Neutrophil (primary cell): ENCODE measurements around the gene CEP97.

Experiments
- H3K27ac ChIP-seq: fragments of 200-600 bp; sonication (generic); 2 replicates; pipeline ENCODE4 v1.5.1; 2016; ENCODE audit warnings: mild to moderate bottlenecking, moderate library complexity
- H3K27me3 ChIP-seq: fragments of 200-600 bp; sonication (generic); 2 replicates; pipeline ENCODE4 v1.6.0; 2016; ENCODE audit warnings: mild to moderate bottlenecking
- H3K36me3 ChIP-seq: fragments of 200-600 bp; sonication (generic); 2 replicates; pipeline ENCODE4 v1.5.1; 2017
- H3K4me1 ChIP-seq, 2 experiments: fragments of 200-600 bp in 1 of 2; sonication (generic) in 1 of 2; 1 replicate in 1 of 2; 2 replicates in 1 of 2; pipeline versions ENCODE4 v1.5.1 to v1.6.1; 2013 to 2016; ENCODE audit warnings: low read depth in 1 of 2, low read length in 1 of 2, mild to moderate bottlenecking in 1 of 2, moderate library complexity in 1 of 2; ENCODE audit not compliant: control insufficient read depth in 1 of 2, insufficient read depth in 1 of 2
- H3K4me3 ChIP-seq, 2 experiments: fragments of 200-600 bp in 1 of 2; sonication (generic) in 1 of 2; 1 replicate in 1 of 2; 2 replicates in 1 of 2; pipeline ENCODE4 v1.5.1; 2013 to 2016; ENCODE audit warnings: low read depth in 1 of 2, low read length in 1 of 2, mild to moderate bottlenecking in 1 of 2, moderate library complexity in 1 of 2
- H3K9me3 ChIP-seq: fragments of 200-600 bp; sonication (generic); 2 replicates; pipeline ENCODE4 v1.5.1; 2016
- TF ChIP-seq, protein P1 (sequence below): fragments of 200-600 bp; sonication (generic); IDR thresholded peaks from 2 replicates; pipeline ENCODE4 v1.5.1; 2016; ENCODE audit warnings: antibody characterized with exemption

The CEP97 gene

DNA sequence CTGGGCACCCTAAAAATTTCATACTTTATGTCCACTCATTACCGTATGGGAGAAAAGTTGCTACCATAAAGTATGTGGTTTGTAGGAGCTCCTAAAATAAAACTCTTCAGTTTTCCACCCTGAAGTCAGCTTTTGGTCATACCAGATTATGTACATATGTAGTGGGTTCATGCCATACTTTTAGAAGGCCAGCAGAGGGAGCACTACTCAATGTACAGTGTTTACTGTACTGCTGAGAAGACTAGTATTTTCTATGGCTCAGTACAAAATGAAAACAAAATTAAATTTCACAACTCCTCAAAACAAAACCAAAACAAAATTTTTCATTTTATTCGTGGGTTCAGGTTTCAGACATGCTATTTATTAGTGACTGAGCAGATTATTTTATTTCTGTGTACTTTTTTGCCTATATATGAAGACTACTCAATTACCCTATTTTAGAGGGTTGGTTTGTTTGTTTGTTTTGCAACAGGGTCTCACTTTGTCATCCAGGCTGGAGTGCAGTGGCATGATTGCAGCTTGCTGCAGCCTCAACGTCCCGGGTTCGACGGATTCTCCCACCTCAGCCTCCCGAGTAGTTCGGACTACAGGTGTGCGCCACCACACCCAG lies 78.9 kb downstream of the CEP97 start:
- H3K9me3 ChIP-seq, result no peaks in the 10 kb centered on the region
- H3K27ac ChIP-seq, result peak overlapping the region; percentile 1
- H3K4me1 ChIP-seq, result peaks cover 0 to 9% of the 10 kb centered on the region in 2 experiments
- H3K4me3 ChIP-seq, result no peak overlapping the region
- no peaks in the 10 kb centered on the region for H3K27me3 ChIP-seq
- peaks cover 43% of the 10 kb centered on the region for H3K36me3 ChIP-seq
- TF ChIP-seq, protein P1, sequence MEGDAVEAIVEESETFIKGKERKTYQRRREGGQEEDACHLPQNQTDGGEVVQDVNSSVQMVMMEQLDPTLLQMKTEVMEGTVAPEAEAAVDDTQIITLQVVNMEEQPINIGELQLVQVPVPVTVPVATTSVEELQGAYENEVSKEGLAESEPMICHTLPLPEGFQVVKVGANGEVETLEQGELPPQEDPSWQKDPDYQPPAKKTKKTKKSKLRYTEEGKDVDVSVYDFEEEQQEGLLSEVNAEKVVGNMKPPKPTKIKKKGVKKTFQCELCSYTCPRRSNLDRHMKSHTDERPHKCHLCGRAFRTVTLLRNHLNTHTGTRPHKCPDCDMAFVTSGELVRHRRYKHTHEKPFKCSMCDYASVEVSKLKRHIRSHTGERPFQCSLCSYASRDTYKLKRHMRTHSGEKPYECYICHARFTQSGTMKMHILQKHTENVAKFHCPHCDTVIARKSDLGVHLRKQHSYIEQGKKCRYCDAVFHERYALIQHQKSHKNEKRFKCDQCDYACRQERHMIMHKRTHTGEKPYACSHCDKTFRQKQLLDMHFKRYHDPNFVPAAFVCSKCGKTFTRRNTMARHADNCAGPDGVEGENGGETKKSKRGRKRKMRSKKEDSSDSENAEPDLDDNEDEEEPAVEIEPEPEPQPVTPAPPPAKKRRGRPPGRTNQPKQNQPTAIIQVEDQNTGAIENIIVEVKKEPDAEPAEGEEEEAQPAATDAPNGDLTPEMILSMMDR, result peak; percentile 90

DNA sequence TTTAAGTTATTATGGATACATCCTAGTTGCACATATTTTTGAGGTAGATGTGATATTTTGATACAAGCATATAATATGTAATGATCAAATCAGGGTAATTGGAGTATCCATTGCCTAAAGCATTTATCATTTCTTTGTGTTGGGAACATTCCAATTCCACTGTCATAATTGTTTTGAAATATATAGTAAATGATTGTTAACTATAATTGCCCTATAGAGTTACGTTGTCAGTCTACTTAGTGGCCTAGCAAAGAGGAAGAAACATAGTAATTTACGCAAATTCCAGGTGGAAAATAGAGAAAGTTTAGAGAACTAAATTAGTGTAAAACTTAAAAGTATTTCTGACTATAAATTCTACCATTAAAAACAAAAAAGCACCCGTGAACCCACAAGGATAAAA lies 79.5 kb downstream of the CEP97 start:
- Histone ChIP-seq H3K4me3 (no peak overlapping the region), H3K27ac (no peak overlapping the region), H3K4me1 (peaks cover under 1 to 9% of the 10 kb centered on the region in 2 experiments)

DNA sequence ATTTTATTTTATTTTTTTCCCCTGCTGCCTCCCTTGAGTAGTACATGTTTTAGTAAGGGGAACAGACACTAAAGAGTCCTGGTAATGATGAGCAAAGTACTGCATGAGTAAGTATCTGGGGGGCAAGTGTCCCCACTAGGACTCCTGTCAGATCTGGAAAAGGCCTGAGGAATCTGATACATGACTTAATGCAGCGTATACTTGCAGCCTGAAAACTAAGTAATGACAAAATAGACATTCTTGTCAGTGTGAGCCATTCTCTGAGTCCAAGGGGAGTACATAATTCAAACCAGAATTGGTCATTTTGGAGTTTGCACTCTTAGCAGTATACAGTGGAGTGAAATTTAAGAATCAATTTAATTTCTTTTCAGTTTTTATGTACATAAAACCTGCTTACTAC lies 82.1 kb downstream of the CEP97 start:
- peaks cover 14 to 21% of the 10 kb centered on the region in 2 experiments for H3K4me1 ChIP-seq
- H3K36me3 ChIP-seq, result peaks cover 23% of the 10 kb centered on the region
- no peak overlapping the region for H3K4me3 ChIP-seq
- H3K27ac ChIP-seq, result no peak overlapping the region
- no peaks in the 10 kb centered on the region for H3K27me3 ChIP-seq
- no peaks in the 10 kb centered on the region for H3K9me3 ChIP-seq
- TF ChIP-seq, protein P1, result no peak

More for the DNA sequence above, 79.5 kb downstream of the CEP97 start:
- no peaks in the 10 kb centered on the region for H3K27me3 ChIP-seq
- TF ChIP-seq, protein P1, result no peak
- peaks cover 38% of the 10 kb centered on the region for H3K36me3 ChIP-seq
- H3K9me3 ChIP-seq, result no peaks in the 10 kb centered on the region

DNA sequence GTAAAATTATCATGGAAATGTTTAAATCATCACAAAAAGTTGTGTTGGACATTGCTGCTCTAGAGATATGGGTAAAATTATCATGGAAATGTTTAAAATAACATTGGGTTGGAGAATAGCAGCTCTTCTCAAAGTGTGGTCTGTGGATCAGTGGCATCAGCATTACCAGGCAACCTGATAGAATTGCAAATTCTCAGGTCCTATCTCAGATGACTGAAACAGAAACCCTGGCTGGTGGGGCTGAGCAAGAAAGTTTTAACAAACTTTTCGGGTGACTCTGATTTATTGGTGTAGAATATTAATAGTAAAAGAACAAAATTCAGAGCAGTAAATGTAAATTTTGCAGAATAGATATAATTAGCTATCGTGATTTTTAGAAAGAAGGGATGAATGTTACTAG lies 83.5 kb downstream of the CEP97 start:
- TF ChIP-seq, protein P1, result no peak
- Histone ChIP-seq H3K4me3 (no peak overlapping the region), H3K9me3 (no peaks in the 10 kb centered on the region), H3K36me3 (peaks cover 20% of the 10 kb centered on the region), H3K4me1 (peaks cover 18 to 26% of the 10 kb centered on the region in 2 experiments), H3K27ac (no peak overlapping the region), H3K27me3 (no peaks in the 10 kb centered on the region)

DNA sequence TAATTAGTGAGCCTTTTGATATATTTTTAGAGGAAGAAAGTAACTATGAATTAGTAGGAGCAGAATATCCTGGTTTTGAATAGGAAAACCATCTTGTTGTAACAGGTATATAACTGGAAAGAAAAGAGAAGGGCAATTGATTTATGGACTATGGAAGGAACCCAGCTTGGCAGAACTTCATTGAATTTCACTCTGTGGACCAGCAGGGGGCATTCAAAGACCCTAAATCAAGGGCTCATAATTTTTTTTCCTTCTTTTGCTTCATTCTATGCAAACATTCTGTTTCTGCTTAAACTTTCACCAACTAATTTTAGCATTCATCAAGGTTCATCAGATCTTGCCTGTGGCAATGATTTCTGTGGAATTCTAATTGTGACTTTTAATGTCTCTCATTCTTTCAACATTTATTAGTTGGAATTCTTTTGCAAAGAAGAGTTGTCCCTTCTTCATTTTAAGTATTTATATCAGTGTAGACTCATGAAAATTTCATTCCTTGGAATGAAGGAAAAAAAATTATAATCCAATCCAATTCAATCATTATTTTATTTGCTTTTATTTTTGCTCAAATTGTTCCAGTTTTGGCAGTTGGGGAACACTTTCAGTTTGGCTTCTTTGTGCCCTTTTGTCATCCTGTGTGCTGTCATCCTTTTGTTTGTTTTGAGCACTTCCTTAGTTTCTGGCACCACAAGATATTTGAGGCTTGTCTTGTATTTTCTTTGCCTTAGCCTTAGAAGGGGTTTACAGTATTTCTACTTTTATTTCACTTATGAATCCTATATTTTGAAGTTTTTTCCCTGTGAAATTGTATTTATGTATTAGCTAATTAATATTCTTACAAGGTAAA lies 85.0 kb downstream of the CEP97 start:
- peaks cover 17 to 18% of the 10 kb centered on the region in 2 experiments for H3K4me1 ChIP-seq
- H3K27me3 ChIP-seq, result no peaks in the 10 kb centered on the region
- no peaks in the 10 kb centered on the region for H3K9me3 ChIP-seq
- no peak overlapping the region for H3K4me3 ChIP-seq
- peaks cover 17% of the 10 kb centered on the region for H3K36me3 ChIP-seq
- TF ChIP-seq, protein P1, result peak; percentile 70
- peak overlapping the region; percentile 66 for H3K27ac ChIP-seq
